Measurements from ENCODE around the gene ATG9A. TPM values are rescaled to one million over a fixed set of nuclear protein-coding genes. Genes with fewer than 3 reads are reported as not detected.
A peak's percentile ranks its signal among the peaks of the same experiment; 100 is the strongest.

The ATG9A gene
- total RNA-seq, 1 experiment from 2014 or later: 46.4 TPM

DNA sequence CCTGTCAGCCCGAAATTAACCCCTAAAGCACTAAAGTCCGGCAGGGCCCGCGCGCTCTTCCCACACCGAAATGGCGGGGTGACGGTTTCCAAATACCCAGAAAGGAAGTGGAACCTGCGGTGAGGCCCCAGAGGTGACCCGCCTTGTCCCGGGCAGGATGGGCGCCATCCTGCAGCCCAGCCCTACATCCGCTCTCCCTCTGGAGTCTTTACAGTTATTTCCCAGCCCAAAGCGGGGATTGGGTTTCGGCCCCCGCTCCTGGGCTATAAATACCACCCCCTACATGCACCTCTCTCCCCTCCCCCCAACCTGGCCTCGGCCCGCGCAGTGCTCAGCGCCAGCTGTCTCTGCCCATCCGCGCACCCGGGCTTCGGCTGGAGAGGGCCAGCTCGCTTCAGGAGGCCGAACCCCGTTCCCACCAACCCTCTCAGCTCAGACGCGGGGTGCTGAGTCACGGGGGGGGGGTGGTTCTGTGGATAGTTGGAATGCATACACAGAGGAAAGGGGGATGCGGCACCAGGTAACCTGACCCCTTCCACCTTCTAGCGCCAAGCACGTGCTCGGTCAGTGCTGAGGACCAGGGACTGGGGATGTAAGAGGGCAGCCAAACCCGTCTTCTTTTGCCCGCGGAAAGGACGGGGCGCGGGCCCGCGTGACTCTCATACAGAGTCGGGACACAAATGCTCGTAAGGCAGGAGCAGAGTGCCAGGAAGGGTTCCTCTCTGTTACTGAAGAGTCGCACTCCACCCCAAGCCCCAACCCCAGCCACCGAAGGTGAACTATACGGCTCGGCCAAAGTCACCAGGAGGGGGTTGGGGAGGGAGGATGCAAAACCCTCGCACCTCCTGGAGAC lies 23.7 kb upstream of the ATG9A start, which contains the start of gene TUBA4B:
Gene TUBA4B (plus strand): TSS at position 344 of the 853 bp plus-strand sequence. CDS start 165 bp downstream, at position 509.
- Histone ChIP-seq H2AK5ac (ENCODE audit: insufficient read length, low read length) (no peak within 1 kb of the TSS), H3K9me3 (ENCODE audit: control insufficient read depth, low read depth, low read length) (no peaks in the 10 kb centered on the region), H3K56ac (ENCODE audit: insufficient read length, low read depth, low read length) (no peak within 1 kb of the TSS), H2BK20ac (ENCODE audit: low read depth, low read length, poor library complexity, severe bottlenecking) (no peak within 1 kb of the TSS), H3K79me1 (ENCODE audit: insufficient read depth, low read depth, low read length, poor library complexity, severe bottlenecking) (no peaks in the 10 kb centered on the region), H3K27me3 (ENCODE audit: insufficient read depth, low read length) (peaks cover 21% of the 10 kb centered on the region), H4K20me1 (ENCODE audit: control insufficient read depth, insufficient read depth, insufficient read length) (no peaks in the 10 kb centered on the region), H2BK120ac (ENCODE audit: low read depth, low read length, poor library complexity, severe bottlenecking) (no peak within 1 kb of the TSS), H2BK5ac (ENCODE audit: insufficient read length, low read length) (no peak within 1 kb of the TSS), H3K23ac (ENCODE audit: insufficient read length, low read depth, low read length) (no peak within 1 kb of the TSS), H2BK12ac (ENCODE audit: insufficient read length, low read depth, low read length) (no peak within 1 kb of the TSS), H4K91ac (ENCODE audit: insufficient read length, low read depth, low read length) (no peak within 1 kb of the TSS), H3K23me2 (ENCODE audit: insufficient read length, low read depth, low read length, poor library complexity, severe bottlenecking) (peaks cover 22% of the 10 kb centered on the region), H3K4me2 (ENCODE audit: insufficient read depth, insufficient read length, low read length) (peak within 1 kb of the TSS; percentile 72), H3T11ph (ENCODE audit: low read length) (no peak within 1 kb of the TSS), H3K79me2 (ENCODE audit: insufficient read depth, low read length) (no peaks in the 10 kb centered on the region), H2BK15ac (ENCODE audit: low read depth, low read length) (no peak within 1 kb of the TSS), H3K14ac (ENCODE audit: insufficient read depth, low read length) (0 out of 2 replicates have a peak within 1 kb of the TSS, but pooled peaks have one; percentile 42), H3K9ac (ENCODE audit: extremely low read depth, insufficient read length, low read length) (no peak within 1 kb of the TSS), H4K8ac (replicated peaks; ENCODE audit: insufficient read length, low read depth, low read length) (no peak within 1 kb of the TSS), H4K5ac (ENCODE audit: insufficient read length, low read depth, low read length) (no peak within 1 kb of the TSS), H3K18ac (ENCODE audit: insufficient read length, low read depth, low read length) (peak within 1 kb of the TSS; percentile 39), H2AFZ (ENCODE audit: low read length) (no peak within 1 kb of the TSS), H3K27ac (ENCODE audit: insufficient read length, low read depth, low read length) (no peak within 1 kb of the TSS), H3K4me1 (ENCODE audit: insufficient read depth, low read length) (peaks cover 3% of the 10 kb centered on the region; the same call in 1 of the 2 replicates), H3K4ac (ENCODE audit: low read depth, low read length) (no peak within 1 kb of the TSS)
- Mint-ChIP-seq H3K4me1 (peaks cover 28 to 39% of the 10 kb centered on the region in 2 experiments), H3K27me3 (ENCODE audit: low read depth) (peaks cover 72% of the 10 kb centered on the region), H3K4me3 (peak within 1 kb of the TSS; percentile 69 to 88), H3K36me3 (ENCODE audit: insufficient read depth in 1 of 3, low read depth in 3 of 3) (peaks cover 9 to 23% (median 19%) of the 10 kb centered on the region in 3 experiments; a peak in 6 of 7 replicates), H3K27ac (no peak within 1 kb of the TSS), H3K9me3 (peaks cover 0 to 2% of the 10 kb centered on the region in 2 experiments; a peak in 3 of 5 replicates)
- TF ChIP-seq, protein P1, sequence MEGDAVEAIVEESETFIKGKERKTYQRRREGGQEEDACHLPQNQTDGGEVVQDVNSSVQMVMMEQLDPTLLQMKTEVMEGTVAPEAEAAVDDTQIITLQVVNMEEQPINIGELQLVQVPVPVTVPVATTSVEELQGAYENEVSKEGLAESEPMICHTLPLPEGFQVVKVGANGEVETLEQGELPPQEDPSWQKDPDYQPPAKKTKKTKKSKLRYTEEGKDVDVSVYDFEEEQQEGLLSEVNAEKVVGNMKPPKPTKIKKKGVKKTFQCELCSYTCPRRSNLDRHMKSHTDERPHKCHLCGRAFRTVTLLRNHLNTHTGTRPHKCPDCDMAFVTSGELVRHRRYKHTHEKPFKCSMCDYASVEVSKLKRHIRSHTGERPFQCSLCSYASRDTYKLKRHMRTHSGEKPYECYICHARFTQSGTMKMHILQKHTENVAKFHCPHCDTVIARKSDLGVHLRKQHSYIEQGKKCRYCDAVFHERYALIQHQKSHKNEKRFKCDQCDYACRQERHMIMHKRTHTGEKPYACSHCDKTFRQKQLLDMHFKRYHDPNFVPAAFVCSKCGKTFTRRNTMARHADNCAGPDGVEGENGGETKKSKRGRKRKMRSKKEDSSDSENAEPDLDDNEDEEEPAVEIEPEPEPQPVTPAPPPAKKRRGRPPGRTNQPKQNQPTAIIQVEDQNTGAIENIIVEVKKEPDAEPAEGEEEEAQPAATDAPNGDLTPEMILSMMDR (conservative IDR thresholded peaks at IDR 0.05): no peak
- WGBS (ENCODE audit: extremely low coverage, insufficient read length, low lambda C conversion rate): no CpG with 5 or more reads among the region's 49 CpGs
- peak; percentile 81 for DNase-seq

All from H9 (cell line).